ENCODE measurements around the gene SPRED2. TPM values are rescaled to one million over a fixed set of nuclear protein-coding genes. Genes with fewer than 3 reads are reported as not detected.

SPRED2 gene
- total and polyA plus RNA-seq, 2 of the 8 experiments (the other 6 are each of a cell fraction or from before 2014, with no cell fraction given): 15.3 to 22.5 TPM

DNA sequence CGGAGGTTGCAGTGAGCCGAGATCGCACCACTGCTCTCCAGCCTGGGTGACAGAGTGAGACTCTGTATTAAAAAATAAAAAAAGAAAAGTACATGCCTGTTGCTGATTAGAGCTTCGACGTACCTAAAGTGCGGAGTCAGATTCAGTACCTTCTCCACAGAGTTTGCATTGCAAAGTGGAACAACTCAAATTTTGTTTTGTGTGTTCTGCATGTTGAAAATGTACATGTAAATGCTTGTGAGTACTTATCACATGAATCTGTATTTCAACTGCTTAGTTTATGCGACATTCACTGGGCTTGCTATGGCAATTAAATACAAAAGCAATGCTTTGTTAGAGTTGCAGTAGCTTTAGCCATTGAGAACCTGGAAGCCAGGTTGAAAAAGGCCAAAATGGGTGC, 168.4 kb downstream of the SPRED2 start (continued):
- TF ChIP-seq RNF2 (IDR thresholded peaks at IDR 0.05; ENCODE audit: borderline replicate concordance, low read depth, low read length, missing control alignments, poor library complexity, severe bottlenecking): no peak

Data from H1 (cell line).